Renal cortex interstitium (tissue), 11 donors: Measurements from ENCODE around the gene BCAS1. TPM values are rescaled to one million over a fixed set of nuclear protein-coding genes. Genes with fewer than 3 reads are reported as not detected.

Source experiments
- DNase-seq, 11 donors: peaks; one replicate each; pipeline ENCODE4 v3.0.0-alpha.2; 2013; ENCODE audit warnings: low read depth in 9 of 11, low spot score in 4 of 11; ENCODE audit errors: extremely low read depth in 1 of 11
- polyA plus RNA-seq, 3 donors: library from polyadenylated mRNA; unstranded; fragments of 120-200 nt; gene quantifications; one replicate each; pipeline ENCODE4 v1.2.1, GENCODE V29; 2013; ENCODE audit not compliant: insufficient read length in 3 of 3

BCAS1 gene
- polyA plus RNA-seq, 3 donors = 2.3 to 3.5 (median 2.5) TPM

- DNase-seq = no peak
Measured at GRCh38 chr20:53925651-53926401, 144.6 kb downstream of the BCAS1 start.

- DNase-seq = no peak
Measured at GRCh38 chr20:53923566-53924369, 146.6 kb downstream of the BCAS1 start.

GRCh38 chr20:53922901-53923314, 147.5 kb downstream of the BCAS1 start:
- DNase-seq = no peak

GRCh38 chr20:53921443-53921973, 148.9 kb downstream of the BCAS1 start:
- no peak for DNase-seq

- no peak for DNase-seq
Measured at GRCh38 chr20:53920647-53921245, 149.6 kb downstream of the BCAS1 start.

- no peak for DNase-seq
Measured at GRCh38 chr20:53919886-53920285, 150.5 kb downstream of the BCAS1 start.

GRCh38 chr20:53918949-53919361, 151.4 kb downstream of the BCAS1 start:
- no peak for DNase-seq

- DNase-seq = no peak
Measured at GRCh38 chr20:53918020-53918311, 152.4 kb downstream of the BCAS1 start.

- no peak for DNase-seq
Measured at GRCh38 chr20:53917145-53918019, 153.0 kb downstream of the BCAS1 start.

- DNase-seq = no peak
Measured at GRCh38 chr20:53916173-53916512, 154.3 kb downstream of the BCAS1 start.

GRCh38 chr20:53915446-53916172, 154.8 kb downstream of the BCAS1 start:
- peak; percentile 81 to 97 (median 90) for DNase-seq

- DNase-seq = no peak
Measured at GRCh38 chr20:53914781-53915445, 155.5 kb downstream of the BCAS1 start.

- DNase-seq = no peak
Measured at GRCh38 chr20:53914091-53914780, 156.2 kb downstream of the BCAS1 start.

- no peak for DNase-seq
Measured at GRCh38 chr20:53911301-53911700, 159.1 kb downstream of the BCAS1 start.

- no peak for DNase-seq
Measured at GRCh38 chr20:53910351-53911002, 159.9 kb downstream of the BCAS1 start.

- no peak for DNase-seq
Measured at GRCh38 chr20:53907968-53908751, 162.2 kb downstream of the BCAS1 start.
